Suppressor macrophage treated with lipopolysaccharide for 1 hour (primary cell): ENCODE results near the gene CD3E.
"Not testable (repeated sequence)": the region's sequence is repeated elsewhere in the genome, so short reads cannot be mapped to it uniquely, and the experiment has no call there.

Source experiments
- DNase-seq, 3 donors: peaks; one replicate each; pipeline ENCODE4 v3.0.0-alpha.2; 2020 to 2022

CD3E gene

DNA sequence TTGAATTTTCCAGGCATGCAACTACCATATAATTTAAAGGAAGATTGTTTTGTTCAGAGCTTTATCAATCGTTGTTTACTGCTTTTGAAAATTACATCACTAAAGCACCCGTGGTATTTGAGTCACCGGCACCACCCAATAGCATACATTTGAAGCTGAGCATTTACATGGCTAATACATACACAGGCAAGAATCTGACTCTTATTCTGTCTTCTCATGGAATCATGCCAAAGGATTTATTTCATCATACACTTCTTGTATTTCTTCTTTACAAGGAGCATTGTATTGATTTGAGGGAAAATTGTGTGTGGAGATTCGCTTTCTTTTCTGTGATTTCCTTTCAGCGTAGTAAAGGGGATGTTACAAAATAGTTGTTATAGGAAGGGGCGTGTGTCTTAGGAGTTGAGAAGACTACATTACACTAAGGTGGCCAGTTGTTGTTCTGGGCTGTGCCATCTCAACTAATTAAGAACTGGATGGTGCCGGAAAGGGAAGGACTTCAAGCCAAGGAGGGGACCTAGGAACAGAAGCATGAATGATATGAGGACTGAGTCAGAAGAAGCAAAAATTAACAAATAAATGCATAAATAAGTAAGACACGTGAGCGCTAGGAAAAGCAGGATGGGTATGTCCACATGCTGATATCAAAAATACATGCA lies 12.9 kb upstream of the CD3E start:
- DNase-seq = peak; percentile 72 to 90 (median 84)

- DNase-seq = no peak
Measured at GRCh38 chr11:118294053-118294452, 10.5 kb upstream of the CD3E start.

DNA sequence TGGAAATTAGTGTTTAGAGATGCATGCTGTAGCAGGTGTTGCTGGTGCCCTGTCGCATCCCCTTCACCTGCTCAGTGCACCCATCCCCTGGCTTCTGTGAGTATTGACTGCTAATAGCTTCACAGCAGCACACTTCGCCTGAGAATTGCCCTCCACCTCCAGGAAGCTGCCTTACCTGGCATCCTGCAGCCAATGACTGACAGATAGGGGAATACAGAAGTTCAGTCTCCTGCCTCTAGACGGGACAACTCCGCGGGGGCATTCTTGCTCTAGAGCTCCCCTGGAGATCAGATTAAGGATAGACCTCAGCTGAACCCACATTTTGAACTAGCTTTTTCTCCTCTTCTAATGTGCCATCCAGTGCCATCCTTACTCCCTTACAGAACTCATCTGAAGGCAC lies 9.3 kb upstream of the CD3E start:
- no peak for DNase-seq

- DNase-seq = peak; percentile 68 to 77 (median 75)
Measured at GRCh38 chr11:118295815-118296454, 8.6 kb upstream of the CD3E start.

DNA sequence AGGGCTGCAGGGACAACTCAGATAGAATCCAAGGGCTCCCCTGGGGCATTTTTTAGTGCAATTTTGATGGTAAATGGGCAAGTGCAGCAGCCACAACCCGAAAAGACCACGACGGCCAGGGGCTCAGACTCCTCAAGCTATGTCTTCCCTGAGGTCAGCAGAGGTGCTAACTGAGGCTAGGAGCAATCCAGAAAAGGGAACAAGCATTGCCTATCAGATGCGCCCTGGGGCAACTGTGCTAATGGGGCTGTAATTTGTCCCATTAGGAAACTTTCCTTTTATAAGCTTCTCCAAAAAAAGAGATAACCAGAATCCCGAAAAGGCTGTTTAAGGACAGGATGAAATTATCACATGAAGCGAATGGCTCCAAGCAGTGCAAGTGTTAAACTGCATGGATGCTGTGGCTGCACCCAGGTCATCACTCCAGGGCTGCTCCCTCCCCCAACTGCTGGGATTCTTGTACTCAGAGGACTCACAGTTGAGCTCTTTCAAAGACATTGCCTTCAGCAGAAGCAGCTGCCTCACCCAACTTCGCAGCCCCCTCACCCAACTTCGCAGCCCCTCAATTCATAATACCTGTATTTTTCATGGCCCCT lies 2.8 kb upstream of the CD3E start:
- no peak for DNase-seq

DNA sequence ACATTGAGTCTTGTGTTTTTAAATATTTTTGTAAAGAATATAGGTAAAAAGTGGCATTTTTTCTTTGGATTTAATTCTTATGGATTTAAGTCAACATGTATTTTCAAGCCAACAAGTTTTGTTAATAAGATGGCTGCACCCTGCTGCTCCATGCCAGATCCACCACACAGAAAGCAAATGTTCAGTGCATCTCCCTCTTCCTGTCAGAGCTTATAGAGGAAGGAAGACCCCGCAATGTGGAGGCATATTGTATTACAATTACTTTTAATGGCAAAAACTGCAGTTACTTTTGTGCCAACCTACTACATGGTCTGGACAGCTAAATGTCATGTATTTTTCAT lies 333 bp upstream of the CD3E start:
- DNase-seq = no peak

DNA sequence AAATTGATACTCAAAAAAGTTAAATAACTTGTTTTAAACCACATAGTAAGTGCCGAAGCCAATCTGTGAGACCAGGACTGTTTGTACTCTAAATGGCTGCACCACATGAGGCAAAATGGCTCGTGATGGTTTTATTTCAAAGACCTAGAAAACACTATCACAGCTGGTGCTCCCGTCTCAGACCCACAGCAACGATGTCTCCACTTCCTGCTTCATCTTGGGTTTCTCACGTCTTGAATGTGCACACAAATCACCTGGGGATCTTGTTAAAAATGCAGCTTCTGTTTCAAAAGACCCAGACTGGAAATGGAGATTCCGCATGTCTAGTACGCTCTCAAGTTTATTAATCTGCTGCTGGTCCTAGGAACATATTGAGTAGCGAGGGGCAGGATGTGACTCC lies 1.2 kb downstream of the CD3E start:
- no peak for DNase-seq

DNA sequence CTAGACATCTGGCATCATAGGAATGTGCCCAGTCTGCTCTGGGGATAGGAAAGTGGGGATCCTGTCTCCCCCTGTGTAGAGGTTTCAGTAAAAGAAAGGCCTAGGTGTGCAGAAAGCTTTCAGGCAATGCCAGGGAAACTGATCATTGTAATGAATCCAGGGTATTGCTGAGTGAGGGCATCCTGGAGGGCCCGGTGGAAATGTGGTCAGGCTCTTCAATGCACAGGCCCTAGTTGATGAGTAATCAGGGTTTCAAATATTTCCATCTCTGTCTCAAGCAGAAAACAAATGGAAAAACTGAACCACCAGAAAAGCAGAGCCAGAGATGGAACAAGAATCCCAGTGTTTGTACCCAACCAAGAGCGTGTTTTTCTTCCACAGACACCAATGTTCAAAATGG lies 2.0 kb downstream of the CD3E start:
- no peak for DNase-seq

DNA sequence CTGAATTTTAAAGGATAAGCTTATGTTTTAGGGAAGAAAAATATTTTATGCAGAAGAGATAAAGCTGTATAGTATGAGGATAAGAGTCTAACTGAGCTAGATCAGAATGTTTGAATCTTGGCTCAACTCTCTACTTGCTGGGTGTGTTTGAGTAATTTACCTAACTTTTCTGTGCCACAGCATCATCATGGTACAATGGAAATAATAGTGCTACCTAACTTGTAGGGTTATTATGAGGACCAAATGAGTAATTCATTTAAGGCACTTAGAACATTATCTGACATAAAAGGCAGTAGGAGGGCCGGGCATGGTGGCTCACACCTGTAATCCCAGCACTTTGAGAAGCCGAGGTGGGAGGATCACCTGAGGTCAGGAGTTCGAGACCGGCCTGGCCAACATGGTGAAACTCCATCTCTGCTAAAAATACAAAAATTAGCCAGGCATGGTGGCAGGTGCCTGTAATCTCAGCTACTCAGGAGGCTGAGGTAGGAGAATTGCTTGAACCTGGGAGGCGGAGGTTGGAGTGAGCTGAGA lies 4.5 kb downstream of the CD3E start:
- not testable (repeated sequence) for DNase-seq

- no peak for DNase-seq
Measured at GRCh38 chr11:118310271-118310670, 5.7 kb downstream of the CD3E start.

GRCh38 chr11:118310781-118311485 lies 6.4 kb downstream of the CD3E start:
- DNase-seq = no peak

- DNase-seq = no peak
Measured at GRCh38 chr11:118311518-118311917, 7.0 kb downstream of the CD3E start.

DNA sequence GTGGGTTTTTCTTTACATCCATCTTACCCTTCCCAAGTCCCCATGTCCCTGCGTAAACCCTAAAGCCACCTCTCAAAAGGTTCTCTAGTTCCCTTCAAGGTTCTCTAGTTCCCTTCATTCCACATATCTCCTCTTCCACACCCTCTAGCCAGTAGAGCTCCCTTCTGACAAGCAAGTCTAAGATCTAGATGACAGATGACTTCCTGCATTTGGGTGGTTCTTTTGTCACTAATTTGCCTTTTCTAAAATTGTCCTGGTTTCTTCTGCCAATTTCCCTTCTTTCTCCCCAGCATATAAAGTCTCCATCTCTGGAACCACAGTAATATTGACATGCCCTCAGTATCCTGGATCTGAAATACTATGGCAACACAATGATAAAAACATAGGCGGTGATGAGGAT lies 7.8 kb downstream of the CD3E start:
- DNase-seq = no peak

GRCh38 chr11:118313242-118313641 lies 8.7 kb downstream of the CD3E start:
- DNase-seq = no peak

DNA sequence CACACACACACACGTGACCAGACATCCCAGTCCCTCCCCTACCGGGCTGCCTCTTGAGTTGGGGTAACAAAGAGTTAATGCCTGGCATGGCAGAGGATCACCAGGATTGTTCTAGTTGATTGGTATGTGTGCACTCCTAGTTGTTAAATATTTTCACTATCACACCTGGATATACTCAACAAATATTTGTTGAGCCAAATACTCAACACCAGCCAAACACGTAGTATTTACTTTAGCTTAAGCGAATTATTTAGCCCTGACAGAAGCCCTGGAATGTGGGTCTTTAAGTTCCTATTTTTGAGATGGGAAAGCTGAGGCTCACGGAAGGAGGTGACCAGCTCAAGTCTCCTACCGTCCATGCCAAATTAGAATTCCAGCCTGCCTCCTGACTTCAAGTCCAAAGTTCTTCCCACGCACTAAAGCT lies 10.5 kb downstream of the CD3E start:
- DNase-seq = no peak

GRCh38 chr11:118318124-118318523 lies 13.6 kb downstream of the CD3E start:
- no peak for DNase-seq

GRCh38 chr11:118318581-118319336 lies 14.2 kb downstream of the CD3E start:
- DNase-seq = peak; percentile 52 to 76 (median 62)

- DNase-seq = peak; percentile 79 to 85 (median 81)
Measured at GRCh38 chr11:118319337-118319707, 14.8 kb downstream of the CD3E start.

DNA sequence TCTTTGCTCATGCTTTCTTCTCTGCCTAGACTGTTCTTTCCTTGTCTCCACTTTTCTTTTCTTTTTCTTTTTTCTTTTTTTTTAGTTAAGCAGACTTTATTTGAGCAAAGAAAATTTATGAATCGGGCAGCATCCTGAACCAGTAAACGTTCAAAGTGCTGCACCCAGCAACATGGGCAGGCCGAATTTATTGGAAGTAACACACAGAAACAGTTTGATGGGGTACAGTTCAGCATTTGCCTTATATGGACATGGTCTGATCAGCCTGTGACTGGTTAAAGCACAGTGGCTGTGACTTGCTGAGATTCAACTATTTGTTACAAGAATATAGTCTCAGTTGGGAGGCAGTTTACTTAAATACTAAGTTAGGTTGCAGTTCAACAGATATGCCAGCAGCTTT lies 16.0 kb downstream of the CD3E start:
- no peak for DNase-seq

DNA sequence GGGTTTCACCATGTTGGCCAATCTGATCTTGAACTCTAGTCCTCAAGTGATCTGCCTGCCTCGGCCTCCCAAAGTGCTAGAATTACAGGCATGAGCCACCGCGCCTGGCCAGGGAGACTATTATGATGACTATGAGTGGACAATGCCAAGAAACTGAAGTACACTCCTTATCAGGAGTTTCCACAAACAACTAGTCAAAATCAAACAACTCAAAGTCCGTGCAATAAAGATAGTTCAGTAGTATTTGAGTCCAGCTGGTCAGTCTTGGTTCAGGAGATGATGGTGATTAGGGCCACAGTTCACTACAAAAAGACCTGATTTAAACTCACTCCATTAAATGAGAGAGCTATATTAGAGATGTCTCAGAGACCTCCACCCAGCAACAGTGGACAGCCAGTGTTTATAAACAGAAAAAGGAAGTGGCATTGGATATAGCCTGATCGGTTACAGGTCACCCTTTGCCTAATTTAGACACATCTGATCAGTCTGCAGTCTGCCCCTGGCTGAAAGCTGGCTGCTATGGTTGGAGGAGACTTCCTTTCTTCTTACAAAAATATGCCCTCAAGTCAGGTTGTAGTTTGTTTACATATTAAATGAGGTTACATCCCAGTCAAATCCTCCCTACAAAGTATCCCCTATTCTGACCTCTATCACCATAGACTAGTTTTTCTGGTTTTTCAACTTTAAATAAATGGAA lies 17.0 kb downstream of the CD3E start:
- DNase-seq = peak in 2 of 3 donors; percentile 21 to 34

- no peak for DNase-seq
Measured at GRCh38 chr11:118322721-118323120, 18.2 kb downstream of the CD3E start.

DNA sequence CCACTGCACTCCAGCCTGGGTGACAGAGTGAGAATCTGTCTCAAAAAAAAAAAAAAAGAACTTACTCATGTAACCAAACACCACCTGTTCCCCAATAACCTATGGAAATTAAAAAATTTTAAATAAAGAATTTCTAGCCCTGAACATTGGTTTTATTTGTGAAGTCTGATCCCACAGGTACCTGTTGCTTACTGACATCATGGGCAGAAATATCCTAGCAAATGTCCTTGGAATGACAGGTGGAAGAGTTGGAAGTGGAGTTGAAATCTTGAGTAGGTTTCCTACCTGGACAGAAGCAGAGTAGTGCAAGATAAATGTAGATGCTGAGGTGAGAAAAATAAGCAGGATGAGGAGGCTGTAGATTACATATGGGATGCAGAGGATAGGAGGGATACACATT lies 20.8 kb downstream of the CD3E start:
- no peak for DNase-seq
